Effector CD8-positive, alpha-beta T cell (primary cell): Measurements from ENCODE around the gene TMPO.
A peak's percentile ranks its signal among the peaks of the same experiment; 100 is the strongest.
"Not testable (repeated sequence)": the region's sequence is repeated elsewhere in the genome, so short reads cannot be mapped to it uniquely, and the experiment has no call there.

ENCODE experiments used
- DNase-seq: peaks from one replicate; lab custom pipeline; 2025; lab: John Stamatoyannopoulos, UW
- total RNA-seq, 4 experiments: gene quantifications; one replicate each; lab custom pipeline; 2026; lab: John Stamatoyannopoulos, UW

Gene TMPO
- total RNA-seq = 212 to 261 (median 249) reads per million in 4 experiments

GRCh38 chr12:98515287-98516110 lies at the start of gene TMPO:
TSS of gene TMPO (plus strand) at chr12:98515590. CDS start at chr12:98515868, 278 bp downstream.
- DNase-seq = peak; percentile 91

GRCh38 chr12:98465950-98466602 lies 49.3 kb upstream of the TMPO start:
- no peak for DNase-seq

DNA sequence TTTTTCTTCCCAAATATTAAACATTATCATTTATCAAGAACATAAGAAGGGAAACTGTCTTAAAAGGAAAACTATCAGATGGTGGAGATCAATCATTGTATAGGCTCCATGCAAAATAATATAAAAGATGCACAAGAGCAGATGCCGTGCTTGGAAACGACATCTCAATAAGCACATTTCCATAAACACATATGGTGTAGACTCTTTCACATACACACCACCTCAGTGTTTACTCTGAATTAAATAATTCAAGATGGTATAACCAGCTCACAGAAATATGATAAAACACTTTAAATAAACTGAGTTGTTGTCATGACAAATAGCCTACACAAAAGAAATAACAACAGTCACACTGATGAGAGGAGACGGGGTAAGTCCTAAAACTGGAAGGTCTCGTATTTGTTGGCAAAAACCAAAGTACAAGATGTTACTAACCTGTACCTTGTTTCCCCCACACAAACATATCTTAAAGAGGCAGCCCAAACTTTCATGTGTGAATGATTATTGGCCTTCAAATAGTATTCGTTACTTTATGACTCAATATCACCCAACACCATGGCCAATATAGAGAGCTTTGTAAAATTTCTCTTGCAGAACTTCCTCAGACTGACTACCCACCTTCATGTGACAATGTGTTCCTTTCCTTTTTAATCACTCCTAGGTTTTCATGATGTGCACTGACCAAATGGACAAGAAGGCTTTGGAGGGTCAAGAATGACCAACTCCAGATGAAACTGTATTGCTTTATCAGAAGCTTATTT lies 48.6 kb upstream of the TMPO start:
- no peak for DNase-seq

GRCh38 chr12:98469109-98469508 lies 46.3 kb upstream of the TMPO start:
- no peak for DNase-seq

DNA sequence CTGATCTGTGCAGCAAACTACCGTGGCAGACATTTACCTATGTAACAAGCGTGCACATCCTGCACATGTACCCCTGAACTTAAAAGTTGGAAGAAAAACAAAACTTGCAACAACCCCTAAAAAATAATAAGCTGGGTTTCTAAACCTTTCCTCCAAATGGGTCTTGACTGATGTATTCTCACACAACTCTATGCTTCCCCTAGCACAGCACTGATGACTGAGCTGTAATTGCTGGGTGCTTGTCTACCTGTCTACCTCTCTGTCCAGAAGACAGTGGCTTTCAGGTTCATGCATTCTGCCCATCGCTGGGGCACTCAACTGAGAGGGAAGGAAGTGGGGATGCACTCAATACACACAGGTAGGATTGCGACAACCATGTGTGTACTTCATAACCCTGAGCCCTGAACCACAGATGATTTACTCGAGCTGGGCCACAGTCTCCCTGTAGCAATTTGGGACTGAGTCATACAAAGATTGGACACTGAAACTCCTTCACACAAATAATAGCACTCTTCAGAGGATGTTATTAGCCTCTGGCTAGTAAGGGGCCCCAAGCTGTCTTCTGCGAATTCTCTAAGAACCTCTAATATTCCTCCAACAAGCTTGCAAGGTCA lies 44.8 kb upstream of the TMPO start:
- DNase-seq = no peak

- DNase-seq = no peak
These were observed 44.3 kb upstream of the TMPO start for GRCh38 chr12:98471085-98471484.

GRCh38 chr12:98475565-98475908 lies 39.9 kb upstream of the TMPO start:
- no peak for DNase-seq

GRCh38 chr12:98478606-98479005 lies 36.8 kb upstream of the TMPO start:
- no peak for DNase-seq

- no peak for DNase-seq
These were observed 31.5 kb upstream of the TMPO start for GRCh38 chr12:98483621-98484503.

GRCh38 chr12:98485792-98486340 lies 29.5 kb upstream of the TMPO start:
- no peak for DNase-seq

GRCh38 chr12:98488416-98488815 lies 27.0 kb upstream of the TMPO start:
- not testable (repeated sequence) for DNase-seq

DNA sequence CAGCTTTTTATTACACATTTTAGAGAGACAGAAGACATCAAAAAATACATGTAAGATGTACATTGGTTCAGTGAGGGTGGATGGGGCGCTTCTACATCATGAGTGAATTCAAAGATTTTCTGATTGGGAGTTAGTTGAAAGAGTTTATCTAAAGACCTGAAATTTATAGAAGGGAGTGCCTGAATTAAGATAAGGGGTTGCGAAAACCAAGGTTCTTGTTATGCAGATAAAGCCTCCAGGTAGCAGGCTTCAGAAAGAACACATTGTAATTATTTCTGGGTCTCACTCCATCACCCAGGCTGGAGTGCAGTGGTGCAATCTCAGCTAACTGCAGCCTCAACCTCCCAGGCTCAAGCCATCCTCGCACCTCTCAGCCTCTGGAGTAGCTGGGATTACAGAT lies 26.2 kb upstream of the TMPO start:
- DNase-seq = no peak

- DNase-seq = peak; percentile 79
These were observed 24.6 kb upstream of the TMPO start for GRCh38 chr12:98490501-98491453.

- no peak for DNase-seq
These were observed 22.7 kb upstream of the TMPO start for GRCh38 chr12:98492580-98493140.

- DNase-seq = not testable (repeated sequence)
These were observed 14.1 kb upstream of the TMPO start for GRCh38 chr12:98501266-98501629.

- DNase-seq = peak; percentile 75
These were observed 12.1 kb upstream of the TMPO start for GRCh38 chr12:98503342-98503591.

GRCh38 chr12:98503592-98504367 lies 11.6 kb upstream of the TMPO start:
- DNase-seq = peak; percentile 89

DNA sequence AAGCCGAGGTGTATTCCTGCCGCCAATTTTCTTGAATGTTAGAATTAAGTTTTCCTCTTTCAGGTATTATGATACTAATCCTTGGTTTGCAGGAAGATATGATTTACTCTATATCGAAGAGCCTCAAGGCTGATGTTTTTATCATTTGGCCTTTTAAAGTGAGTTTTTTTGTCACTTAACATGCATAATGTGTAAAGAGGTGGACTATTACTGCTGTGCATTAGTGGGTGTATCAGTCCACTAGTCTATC lies 11.1 kb upstream of the TMPO start:
- no peak for DNase-seq

DNA sequence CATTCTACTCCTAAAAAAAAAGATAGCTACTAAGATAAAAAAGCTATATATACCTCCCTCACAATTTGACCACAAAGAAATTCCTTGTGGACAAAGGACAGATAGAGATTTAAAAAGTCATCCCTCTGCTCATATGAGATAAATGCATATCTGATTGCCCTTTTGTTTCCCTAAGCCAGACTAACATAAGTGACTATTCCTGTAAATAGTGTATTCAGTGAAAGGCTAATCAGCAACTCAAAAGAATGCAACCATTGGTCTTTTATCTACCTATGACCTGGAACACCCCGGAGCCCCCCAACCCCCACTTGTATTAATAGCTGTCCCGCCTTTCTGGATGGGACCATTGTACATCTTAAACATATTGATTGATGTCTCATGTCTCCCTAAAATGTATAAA lies 6.3 kb upstream of the TMPO start:
- no peak for DNase-seq
